Activated CD4-positive, alpha-beta T cell treated with anti-CD3 and anti-CD28 coated beads, Interleukin-2, amount 50 U/mL, for 16 hours (primary cell): ENCODE data around the gene DCLK3.

ENCODE experiments used
- DNase-seq: peaks from one replicate; pipeline ENCODE4 v3.0.0-alpha.2; 2020

Gene DCLK3

GRCh38 chr3:36705015-36705414, 59.3 kb downstream of the DCLK3 start:
- DNase-seq, result no peak

- DNase-seq, result no peak
Observed at GRCh38 chr3:36704280-36704679, 60.1 kb downstream of the DCLK3 start.

GRCh38 chr3:36701249-36701572, 63.1 kb downstream of the DCLK3 start:
- no peak for DNase-seq

- DNase-seq, result peak; percentile 58
Observed at GRCh38 chr3:36700537-36701248, 63.7 kb downstream of the DCLK3 start.

GRCh38 chr3:36698314-36698713, 66.0 kb downstream of the DCLK3 start:
- no peak for DNase-seq

GRCh38 chr3:36697229-36698001, 66.9 kb downstream of the DCLK3 start:
- DNase-seq, result no peak

GRCh38 chr3:36696799-36697198, 67.6 kb downstream of the DCLK3 start:
- no peak for DNase-seq

GRCh38 chr3:36695769-36696137, 68.6 kb downstream of the DCLK3 start:
- DNase-seq, result no peak

- DNase-seq, result no peak
Observed at GRCh38 chr3:36695113-36695768, 69.1 kb downstream of the DCLK3 start.

- no peak for DNase-seq
Observed at GRCh38 chr3:36693670-36694069, 70.7 kb downstream of the DCLK3 start.

- DNase-seq, result no peak
Observed at GRCh38 chr3:36689560-36689959, 74.8 kb downstream of the DCLK3 start.

- no peak for DNase-seq
Observed at GRCh38 chr3:36688815-36689214, 75.5 kb downstream of the DCLK3 start.

- DNase-seq, result no peak
Observed at GRCh38 chr3:36686516-36686915, 77.8 kb downstream of the DCLK3 start.

GRCh38 chr3:36681867-36682266, 82.5 kb downstream of the DCLK3 start:
- DNase-seq, result no peak

GRCh38 chr3:36680952-36681351, 83.4 kb downstream of the DCLK3 start:
- no peak for DNase-seq

- peak; percentile 72 for DNase-seq
Observed at GRCh38 chr3:36679384-36680200, 84.8 kb downstream of the DCLK3 start.

GRCh38 chr3:36678216-36679013, 85.9 kb downstream of the DCLK3 start:
- no peak for DNase-seq

- DNase-seq, result peak; percentile 27
Observed at GRCh38 chr3:36677331-36678007, 86.9 kb downstream of the DCLK3 start.

- DNase-seq, result no peak
Observed at GRCh38 chr3:36674816-36675215, 89.5 kb downstream of the DCLK3 start.

- DNase-seq, result no peak
Observed at GRCh38 chr3:36669764-36670163, 94.6 kb downstream of the DCLK3 start.

GRCh38 chr3:36666166-36666565, 98.2 kb downstream of the DCLK3 start:
- DNase-seq, result no peak
